HG03571 (cell line): ENCODE results near the gene PNPLA4.

ENCODE experiments used
- ATAC-seq: cut with Tn5 transposase; IDR thresholded peaks from one replicate; pipeline ENCODE4 v1.9.1; 2021; ENCODE audit not compliant: unreplicated experiment

PNPLA4 gene

DNA sequence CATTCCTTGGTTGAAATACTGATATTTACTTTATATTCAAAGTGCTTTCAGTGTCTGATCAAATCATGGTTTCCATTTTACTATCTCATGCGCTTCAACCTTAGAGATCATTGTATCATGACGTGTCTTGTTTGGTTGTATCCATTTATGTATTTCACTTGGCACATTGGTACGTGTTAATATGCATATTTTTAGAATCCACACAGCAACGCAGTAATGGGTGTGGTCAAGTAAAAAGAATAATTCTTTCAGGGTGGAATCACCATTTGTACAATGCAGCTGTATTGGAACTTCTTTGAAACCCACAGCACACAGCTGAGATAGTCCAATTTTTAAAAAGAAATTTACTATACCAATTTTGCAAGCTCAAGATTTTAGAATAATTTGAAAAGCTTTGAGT is 55.2 kb downstream of the PNPLA4 start:
- ATAC-seq, result no peak

DNA sequence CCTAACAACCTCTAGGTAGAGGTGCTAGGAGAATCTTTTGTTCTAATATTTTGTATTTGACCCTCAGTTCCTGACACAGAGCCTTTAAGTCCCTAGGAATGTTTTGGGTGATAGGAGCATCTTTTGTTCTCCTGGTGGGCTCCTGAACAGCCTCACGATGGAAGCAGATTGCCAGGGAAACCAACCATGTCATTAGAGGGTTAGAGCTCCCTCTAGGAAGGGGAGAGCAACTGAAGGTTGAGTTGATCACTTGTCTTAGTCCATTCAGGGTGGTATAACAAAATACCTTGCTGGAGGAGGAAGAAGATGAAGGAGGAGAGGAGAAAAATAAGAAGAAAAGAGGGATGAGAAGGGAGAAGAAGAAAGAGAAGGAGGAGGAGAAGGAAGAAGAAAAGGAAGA is 75.0 kb downstream of the PNPLA4 start:
- ATAC-seq, result no peak
